HK-2 (cell line): Measurements from ENCODE around the gene HOXD4.
A peak's percentile ranks its signal among the peaks of the same experiment; 100 is the strongest.

Experiments
- DNase-seq: peaks from one replicate; pipeline ENCODE4 v3.0.0-alpha.2; 2018; ENCODE audit not compliant: unreplicated experiment

The HOXD4 gene

GRCh38 chr2:176139661-176140512 lies 11.5 kb upstream of the HOXD4 start:
- no peak for DNase-seq

- peak; percentile 86 for DNase-seq
Observed at GRCh38 chr2:176140513-176141317, 10.6 kb upstream of the HOXD4 start.

GRCh38 chr2:176142281-176142680 lies 9.1 kb upstream of the HOXD4 start:
- no peak for DNase-seq

DNA sequence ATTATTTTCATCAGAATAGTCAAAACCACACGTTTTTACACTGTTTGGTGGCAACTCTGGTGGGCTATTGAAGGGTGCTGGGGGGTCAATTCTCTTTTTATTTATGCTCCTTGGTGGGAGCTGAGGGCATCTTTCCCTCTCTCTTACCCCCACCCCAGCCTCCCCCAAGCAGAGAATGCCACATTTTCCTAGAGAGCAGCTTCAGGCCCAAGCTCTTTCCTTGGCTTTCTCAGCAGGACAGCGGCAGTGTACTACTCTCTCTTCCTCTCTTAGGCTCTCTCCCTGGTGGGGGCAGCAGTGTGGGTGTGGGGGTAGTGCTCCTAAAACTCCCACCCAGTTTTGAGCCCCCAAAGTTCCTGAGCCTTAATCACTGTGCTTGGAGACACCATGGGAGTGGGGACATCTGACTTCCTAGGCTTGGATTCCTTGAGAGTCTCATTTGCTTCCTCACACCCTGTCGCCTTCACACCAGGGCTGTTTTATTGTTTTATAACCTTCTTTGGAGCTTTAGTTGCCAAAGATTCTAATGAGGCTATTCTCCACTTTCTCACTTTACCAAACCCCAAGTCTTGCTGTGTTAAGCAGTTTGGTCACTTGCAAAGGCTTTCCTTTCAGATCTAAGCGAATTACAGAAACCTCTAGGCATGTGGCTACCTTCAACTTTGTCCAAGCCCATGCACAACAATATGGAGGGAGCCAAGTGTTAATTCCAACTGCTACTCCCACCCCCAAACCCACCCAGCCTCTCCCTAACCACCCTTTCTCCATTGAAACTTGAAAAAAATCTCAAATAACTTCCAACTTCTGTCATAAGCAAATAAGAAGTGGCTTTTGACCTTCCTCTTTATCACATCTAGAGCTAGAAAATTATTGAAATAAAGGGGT lies 6.0 kb upstream of the HOXD4 start:
- DNase-seq, result no peak

DNA sequence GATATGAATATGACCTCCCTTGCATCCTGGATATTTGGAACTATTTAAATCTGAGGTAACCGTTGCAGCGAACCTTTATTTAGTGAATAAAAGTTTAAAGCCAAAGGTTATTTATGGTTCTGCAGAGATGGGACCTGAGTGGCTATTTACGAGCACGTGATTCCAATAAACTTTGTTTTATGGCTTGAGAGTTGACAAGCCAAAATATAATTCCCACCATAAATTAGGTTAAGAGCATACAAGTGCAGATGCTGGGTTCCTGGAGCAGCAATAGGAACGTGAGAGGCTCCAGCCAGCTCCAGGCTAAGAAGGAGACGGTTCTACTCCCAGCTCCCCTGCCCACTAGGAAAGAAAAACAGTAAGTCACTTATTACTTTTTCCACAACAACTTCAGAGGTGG lies 5.2 kb upstream of the HOXD4 start:
- DNase-seq, result no peak

DNA sequence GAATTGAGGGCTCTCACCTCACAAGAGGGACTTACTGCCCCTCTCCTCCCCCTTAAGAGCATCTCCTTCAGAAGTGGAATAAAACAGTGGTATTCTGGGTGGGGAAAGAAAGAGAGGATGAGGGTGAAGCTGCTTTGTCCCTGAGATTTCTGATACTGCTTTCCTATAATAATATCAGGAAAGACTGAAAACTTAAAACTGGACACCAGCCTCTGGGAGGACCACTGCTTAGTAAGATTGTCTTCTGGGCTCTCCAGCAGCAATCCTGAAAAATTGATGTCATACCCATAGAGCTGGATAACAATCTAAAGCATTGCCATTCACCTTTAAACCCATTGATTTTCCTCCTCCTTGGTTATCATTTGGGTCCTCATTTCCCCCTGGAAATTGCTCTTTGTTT lies 4.7 kb upstream of the HOXD4 start:
- no peak for DNase-seq

GRCh38 chr2:176147210-176147799 lies 4.0 kb upstream of the HOXD4 start:
- no peak for DNase-seq

DNA sequence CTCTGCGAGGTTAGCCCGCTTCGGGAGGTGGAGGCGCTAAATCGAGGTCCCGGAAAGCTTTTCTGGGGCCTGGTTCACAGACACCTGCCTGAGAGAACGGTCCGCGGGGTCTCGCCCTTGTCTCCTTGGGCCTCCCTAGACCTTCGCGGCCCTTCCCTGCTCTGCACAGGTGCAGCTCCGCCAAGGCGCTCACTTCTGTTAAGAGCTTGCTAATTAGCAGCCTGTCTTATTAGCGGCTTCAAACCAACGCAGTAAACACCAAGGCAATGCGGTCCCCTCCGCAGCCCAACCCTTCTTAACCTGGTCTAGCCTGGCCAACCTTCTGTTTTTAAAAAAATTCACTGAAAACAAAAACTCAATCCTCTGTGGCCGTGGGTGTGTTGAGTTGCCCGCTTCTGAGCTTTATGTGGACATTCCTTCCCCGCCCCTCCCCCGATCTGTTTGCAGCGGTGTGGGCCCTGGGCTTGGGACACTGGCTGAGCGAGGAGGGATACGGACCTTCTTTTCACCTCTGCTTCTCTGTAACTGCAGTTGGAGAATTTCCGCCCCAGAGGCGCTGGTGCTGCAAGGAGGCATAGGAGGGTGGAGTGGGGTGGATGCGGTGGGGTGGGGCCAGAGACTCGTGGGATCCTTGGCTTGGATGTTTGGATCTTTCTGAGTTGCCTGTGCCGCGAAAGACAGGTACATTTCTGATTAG lies 3.4 kb upstream of the HOXD4 start:
- no peak for DNase-seq

DNA sequence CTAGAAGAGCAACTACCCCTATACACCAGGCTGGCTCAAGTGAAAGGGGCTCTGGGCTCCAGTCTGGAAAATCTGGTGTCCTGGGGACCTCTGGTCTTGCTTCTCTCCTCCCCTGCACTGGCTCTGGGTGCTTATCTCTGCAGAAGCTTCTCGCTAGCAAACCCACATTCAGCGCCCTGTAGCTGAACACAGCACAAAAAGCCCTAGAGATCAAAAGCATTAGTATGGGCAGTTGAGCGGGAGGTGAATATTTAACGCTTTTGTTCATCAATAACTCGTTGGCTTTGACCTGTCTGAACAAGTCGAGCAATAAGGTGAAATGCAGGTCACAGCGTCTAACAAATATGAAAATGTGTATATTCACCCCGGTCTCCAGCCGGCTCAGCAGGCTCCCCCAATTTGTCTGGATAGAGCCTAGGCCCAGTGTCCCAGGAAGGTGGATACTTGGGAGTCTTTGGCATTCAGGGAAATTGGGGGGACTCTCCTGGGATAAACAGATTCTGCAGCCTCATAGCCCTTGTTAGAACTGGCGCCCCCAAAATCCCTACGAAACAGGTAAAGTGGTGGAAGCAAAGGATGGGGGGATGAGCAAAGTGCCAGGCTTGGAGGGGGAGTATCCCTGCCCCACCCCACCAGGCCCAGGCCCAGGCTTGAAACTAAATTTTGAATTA lies 2.5 kb upstream of the HOXD4 start:
- DNase-seq, result no peak

DNA sequence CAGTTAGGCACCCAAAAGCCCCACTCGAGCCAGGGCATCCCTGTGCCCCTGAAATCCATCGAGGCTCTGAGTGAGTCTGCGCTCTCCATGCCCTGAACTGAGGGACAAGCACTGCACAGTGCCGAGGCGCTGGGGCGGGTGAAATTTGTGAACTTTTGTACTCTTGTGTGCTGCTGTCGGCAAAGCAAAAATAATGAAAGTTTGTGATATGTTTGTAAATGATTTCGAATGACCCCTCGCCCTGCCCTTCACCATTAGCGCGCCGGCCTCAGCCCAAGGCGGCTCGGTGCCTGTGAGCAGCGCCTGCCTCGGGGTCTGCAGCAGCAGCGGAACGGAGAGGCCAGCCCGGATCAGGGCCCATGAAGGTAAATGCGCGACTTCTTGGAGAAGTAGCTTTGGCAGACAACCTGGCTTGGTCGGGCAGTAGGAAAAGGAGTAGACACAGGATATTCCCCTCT lies 1.8 kb upstream of the HOXD4 start:
- no peak for DNase-seq

DNA sequence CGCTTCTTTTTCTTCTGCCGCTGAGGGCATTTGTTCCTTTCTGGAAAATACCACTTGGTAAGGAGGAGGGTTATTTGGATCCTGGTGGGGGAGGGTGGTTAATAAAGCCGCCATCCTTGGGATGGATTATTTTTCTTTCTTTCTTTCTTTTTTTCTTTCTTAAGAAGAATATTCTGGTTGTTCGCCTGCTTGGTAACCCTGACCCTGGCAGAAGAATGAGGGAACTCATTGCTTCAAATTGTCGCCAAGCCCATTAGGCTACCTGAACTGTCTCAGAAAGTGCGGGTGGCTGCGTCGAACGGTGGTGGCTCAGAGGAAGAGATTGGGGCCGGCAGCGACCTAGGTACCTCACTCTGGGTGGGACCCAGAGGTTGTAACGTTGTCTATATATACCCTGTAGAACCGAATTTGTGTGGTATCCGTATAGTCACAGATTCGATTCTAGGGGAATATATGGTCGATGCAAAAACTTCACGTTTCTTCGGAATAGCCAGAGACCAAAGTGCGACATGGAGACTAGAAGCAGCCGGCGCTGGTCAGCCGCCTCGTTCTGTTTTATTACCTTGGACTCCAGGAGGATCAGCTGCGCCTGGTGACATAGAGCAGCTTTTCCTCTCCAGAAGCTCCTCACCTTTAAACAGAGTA lies 1.3 kb upstream of the HOXD4 start:
- no peak for DNase-seq

GRCh38 chr2:176150584-176151441 lies 537 bp upstream of the HOXD4 start:
- DNase-seq, result no peak

GRCh38 chr2:176152350-176153181 lies 1.2 kb downstream of the HOXD4 start:
- peak; percentile 55 for DNase-seq

- no peak for DNase-seq
Observed at GRCh38 chr2:176154576-176155252, 3.4 kb downstream of the HOXD4 start.

GRCh38 chr2:176155356-176156044 lies 4.2 kb downstream of the HOXD4 start:
- DNase-seq, result no peak

- DNase-seq, result no peak
Observed at GRCh38 chr2:176156301-176156806, 5.0 kb downstream of the HOXD4 start.
